ENCODE data around the gene ARHGEF19.

ARHGEF19 gene

GRCh38 chr1:16155537-16156410, 56.7 kb downstream of the ARHGEF19 start, which contains the start of gene EPHA2 (continued):
- peak; percentile 9; the same call in 1 of the 2 replicates for TF ChIP-seq KLF9 (tag by site-specific recombination; IDR thresholded peaks at IDR 0.05; ENCODE audit: low read depth)
- TF ChIP-seq KLF8 (tag by site-specific recombination; IDR thresholded peaks at IDR 0.05): peak; percentile 75
- TF ChIP-seq, protein P1, sequence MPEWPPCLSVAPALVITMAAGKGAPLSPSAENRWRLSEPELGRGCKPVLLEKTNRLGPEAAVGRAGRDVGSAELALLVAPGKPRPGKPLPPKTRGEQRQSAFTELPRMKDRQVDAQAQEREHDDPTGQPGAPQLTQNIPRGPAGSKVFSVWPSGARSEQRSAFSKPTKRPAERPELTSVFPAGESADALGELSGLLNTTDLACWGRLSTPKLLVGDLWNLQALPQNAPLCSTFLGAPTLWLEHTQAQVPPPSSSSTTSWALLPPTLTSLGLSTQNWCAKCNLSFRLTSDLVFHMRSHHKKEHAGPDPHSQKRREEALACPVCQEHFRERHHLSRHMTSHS (tag by site-specific recombination; IDR thresholded peaks at IDR 0.05): no peak
- TF ChIP-seq, protein P2, sequence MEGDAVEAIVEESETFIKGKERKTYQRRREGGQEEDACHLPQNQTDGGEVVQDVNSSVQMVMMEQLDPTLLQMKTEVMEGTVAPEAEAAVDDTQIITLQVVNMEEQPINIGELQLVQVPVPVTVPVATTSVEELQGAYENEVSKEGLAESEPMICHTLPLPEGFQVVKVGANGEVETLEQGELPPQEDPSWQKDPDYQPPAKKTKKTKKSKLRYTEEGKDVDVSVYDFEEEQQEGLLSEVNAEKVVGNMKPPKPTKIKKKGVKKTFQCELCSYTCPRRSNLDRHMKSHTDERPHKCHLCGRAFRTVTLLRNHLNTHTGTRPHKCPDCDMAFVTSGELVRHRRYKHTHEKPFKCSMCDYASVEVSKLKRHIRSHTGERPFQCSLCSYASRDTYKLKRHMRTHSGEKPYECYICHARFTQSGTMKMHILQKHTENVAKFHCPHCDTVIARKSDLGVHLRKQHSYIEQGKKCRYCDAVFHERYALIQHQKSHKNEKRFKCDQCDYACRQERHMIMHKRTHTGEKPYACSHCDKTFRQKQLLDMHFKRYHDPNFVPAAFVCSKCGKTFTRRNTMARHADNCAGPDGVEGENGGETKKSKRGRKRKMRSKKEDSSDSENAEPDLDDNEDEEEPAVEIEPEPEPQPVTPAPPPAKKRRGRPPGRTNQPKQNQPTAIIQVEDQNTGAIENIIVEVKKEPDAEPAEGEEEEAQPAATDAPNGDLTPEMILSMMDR (tag by site-specific recombination; IDR thresholded peaks at IDR 0.05): peak; percentile 34; the same call in 1 of the 2 replicates
- TF ChIP-seq ZBTB8A (tag by site-specific recombination; IDR thresholded peaks at IDR 0.05): peak; percentile 88
- TF ChIP-seq, protein P3, sequence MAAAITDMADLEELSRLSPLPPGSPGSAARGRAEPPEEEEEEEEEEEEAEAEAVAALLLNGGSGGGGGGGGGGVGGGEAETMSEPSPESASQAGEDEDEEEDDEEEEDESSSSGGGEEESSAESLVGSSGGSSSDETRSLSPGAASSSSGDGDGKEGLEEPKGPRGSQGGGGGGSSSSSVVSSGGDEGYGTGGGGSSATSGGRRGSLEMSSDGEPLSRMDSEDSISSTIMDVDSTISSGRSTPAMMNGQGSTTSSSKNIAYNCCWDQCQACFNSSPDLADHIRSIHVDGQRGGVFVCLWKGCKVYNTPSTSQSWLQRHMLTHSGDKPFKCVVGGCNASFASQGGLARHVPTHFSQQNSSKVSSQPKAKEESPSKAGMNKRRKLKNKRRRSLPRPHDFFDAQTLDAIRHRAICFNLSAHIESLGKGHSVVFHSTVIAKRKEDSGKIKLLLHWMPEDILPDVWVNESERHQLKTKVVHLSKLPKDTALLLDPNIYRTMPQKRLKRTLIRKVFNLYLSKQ (tag by site-specific recombination; IDR thresholded peaks at IDR 0.05; ENCODE audit: borderline replicate concordance): no peak
- TF ChIP-seq, protein P4, sequence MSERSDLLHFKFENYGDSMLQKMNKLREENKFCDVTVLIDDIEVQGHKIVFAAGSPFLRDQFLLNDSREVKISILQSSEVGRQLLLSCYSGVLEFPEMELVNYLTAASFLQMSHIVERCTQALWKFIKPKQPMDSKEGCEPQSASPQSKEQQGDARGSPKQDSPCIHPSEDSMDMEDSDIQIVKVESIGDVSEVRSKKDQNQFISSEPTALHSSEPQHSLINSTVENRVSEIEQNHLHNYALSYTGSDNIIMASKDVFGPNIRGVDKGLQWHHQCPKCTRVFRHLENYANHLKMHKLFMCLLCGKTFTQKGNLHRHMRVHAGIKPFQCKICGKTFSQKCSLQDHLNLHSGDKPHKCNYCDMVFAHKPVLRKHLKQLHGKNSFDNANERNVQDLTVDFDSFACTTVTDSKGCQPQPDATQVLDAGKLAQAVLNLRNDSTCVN (tag by site-specific recombination; optimal IDR thresholded peaks at IDR 0.05): peak; percentile 86
- TF ChIP-seq ZNF548 (tag by site-specific recombination; IDR thresholded peaks at IDR 0.05): no peak
- TF ChIP-seq ZSCAN18 (tag by site-specific recombination; IDR thresholded peaks at IDR 0.05): no peak
- peak; percentile 74 for TF ChIP-seq ZSCAN30 (tag by site-specific recombination; IDR thresholded peaks at IDR 0.05)
- TF ChIP-seq HOXC10 (CRISPR knock-in tag; IDR thresholded peaks at IDR 0.05): no peak
- TF ChIP-seq ZNF239 (tag by site-specific recombination; IDR thresholded peaks at IDR 0.05): no peak
- TF ChIP-seq ZNF521 (tag by site-specific recombination; IDR thresholded peaks at IDR 0.05): no peak
- TF ChIP-seq ZNF510 (tag by site-specific recombination; IDR thresholded peaks at IDR 0.05; ENCODE audit: insufficient replicate concordance): no peak
- TF ChIP-seq ZNF140 (tag by site-specific recombination; IDR thresholded peaks at IDR 0.05): no peak
- TF ChIP-seq ZNF133 (tag by site-specific recombination; IDR thresholded peaks at IDR 0.05): no peak
- TF ChIP-seq ZBTB21 (tag by site-specific recombination; IDR thresholded peaks at IDR 0.05): peak; percentile 91
- no peak for TF ChIP-seq WT1 (tag by site-specific recombination; IDR thresholded peaks at IDR 0.05)
- TF ChIP-seq ZNF211 (tag by site-specific recombination; IDR thresholded peaks at IDR 0.05; ENCODE audit: low read depth): no peak
- TF ChIP-seq, protein P5, sequence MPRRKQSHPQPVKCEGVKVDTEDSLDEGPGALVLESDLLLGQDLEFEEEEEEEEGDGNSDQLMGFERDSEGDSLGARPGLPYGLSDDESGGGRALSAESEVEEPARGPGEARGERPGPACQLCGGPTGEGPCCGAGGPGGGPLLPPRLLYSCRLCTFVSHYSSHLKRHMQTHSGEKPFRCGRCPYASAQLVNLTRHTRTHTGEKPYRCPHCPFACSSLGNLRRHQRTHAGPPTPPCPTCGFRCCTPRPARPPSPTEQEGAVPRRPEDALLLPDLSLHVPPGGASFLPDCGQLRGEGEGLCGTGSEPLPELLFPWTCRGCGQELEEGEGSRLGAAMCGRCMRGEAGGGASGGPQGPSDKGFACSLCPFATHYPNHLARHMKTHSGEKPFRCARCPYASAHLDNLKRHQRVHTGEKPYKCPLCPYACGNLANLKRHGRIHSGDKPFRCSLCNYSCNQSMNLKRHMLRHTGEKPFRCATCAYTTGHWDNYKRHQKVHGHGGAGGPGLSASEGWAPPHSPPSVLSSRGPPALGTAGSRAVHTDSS (tag by site-specific recombination; IDR thresholded peaks at IDR 0.05): no peak
- TF ChIP-seq OSR2 (tag by site-specific recombination; IDR thresholded peaks at IDR 0.05): peak; percentile 67
- peak; percentile 20; the same call in 1 of the 2 replicates for TF ChIP-seq ZBTB44 (tag by site-specific recombination; IDR thresholded peaks at IDR 0.05)
- no peak for TF ChIP-seq ZSCAN16 (tag by site-specific recombination; IDR thresholded peaks at IDR 0.05)
- TF ChIP-seq, protein P6, sequence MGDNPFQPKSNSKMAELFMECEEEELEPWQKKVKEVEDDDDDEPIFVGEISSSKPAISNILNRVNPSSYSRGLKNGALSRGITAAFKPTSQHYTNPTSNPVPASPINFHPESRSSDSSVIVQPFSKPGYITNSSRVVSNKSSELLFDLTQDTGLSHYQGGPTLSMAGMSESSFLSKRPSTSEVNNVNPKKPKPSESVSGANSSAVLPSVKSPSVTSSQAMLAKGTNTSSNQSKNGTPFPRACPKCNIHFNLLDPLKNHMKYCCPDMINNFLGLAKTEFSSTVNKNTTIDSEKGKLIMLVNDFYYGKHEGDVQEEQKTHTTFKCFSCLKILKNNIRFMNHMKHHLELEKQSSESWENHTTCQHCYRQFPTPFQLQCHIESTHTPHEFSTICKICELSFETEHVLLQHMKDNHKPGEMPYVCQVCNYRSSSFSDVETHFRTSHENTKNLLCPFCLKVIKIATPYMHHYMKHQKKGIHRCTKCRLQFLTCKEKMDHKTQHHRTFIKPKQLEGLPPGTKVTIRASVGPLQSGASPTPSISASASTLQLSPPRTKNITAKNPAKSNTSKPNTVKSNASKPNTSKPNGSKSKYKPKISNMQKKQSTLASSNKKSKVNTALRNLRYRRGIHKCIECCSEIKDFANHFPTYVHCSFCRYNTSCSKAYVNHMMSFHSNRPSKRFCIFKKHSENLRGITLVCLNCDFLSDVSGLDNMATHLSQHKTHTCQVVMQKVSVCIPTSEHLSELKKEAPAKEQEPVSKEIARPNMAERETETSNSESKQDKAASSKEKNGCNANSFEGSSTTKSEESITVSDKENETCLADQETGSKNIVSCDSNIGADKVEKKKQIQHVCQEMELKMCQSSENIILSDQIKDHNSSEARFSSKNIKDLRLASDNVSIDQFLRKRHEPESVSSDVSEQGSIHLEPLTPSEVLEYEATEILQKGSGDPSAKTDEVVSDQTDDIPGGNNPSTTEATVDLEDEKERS (tag by site-specific recombination; IDR thresholded peaks at IDR 0.05): no peak
- TF ChIP-seq ZNF776 (tag by site-specific recombination; IDR thresholded peaks at IDR 0.05; ENCODE audit: borderline replicate concordance): no peak
- no peak for TF ChIP-seq MEIS1 (CRISPR knock-in tag; IDR thresholded peaks at IDR 0.05; ENCODE audit: borderline replicate concordance)

Data from HEK293 (cell line).